SK-N-SH (cell line): ENCODE measurements around the gene HSPA12A. TPM values are rescaled to one million over a fixed set of nuclear protein-coding genes. Genes with fewer than 3 reads are reported as not detected.

ENCODE experiments used
- CTCF ChIA-PET: fragments of 300-600, 350-600 bp; formaldehyde crosslinking; extraction: SDS; loops from one replicate; lab custom pipeline; 2021; lab: Yijun Ruan, JAX
- POLR2A ChIA-PET: fragments of 350-600 bp; sonication (Branson Sonifier 250); formaldehyde crosslinking; extraction: SDS; loops from one replicate; lab custom pipeline; 2020; ENCODE audit warnings: antibody characterized with exemption, inconsistent platforms; lab: Yijun Ruan, JAX
- DNase-seq: peaks from one replicate; pipeline ENCODE4 v3.0.0; 2012
- H2AFZ ChIP-seq: fragments of 200-600 bp; sonication (generic); 2 replicates; pipeline ENCODE4 v1.8.1; 2016; ENCODE audit warnings: antibody characterized with exemption, mild to moderate bottlenecking, low read depth
- H3F3A ChIP-seq: fragments of 200-600 bp; sonication (generic); replicated peaks from 2 replicates; pipeline ENCODE3; 2016; ENCODE audit warnings: antibody characterized with exemption, mild to moderate bottlenecking; ENCODE audit not compliant: insufficient read depth
- H3K27ac ChIP-seq, 2 experiments: fragments of 200-500 bp in 1 of 2; fragments of 200-600 bp in 1 of 2; sonication (Bioruptor generic) in 1 of 2; sonication (generic), shearing (Covaris generic) in 1 of 2; 2 replicates each; pipeline versions ENCODE4 v1.5.1 to v1.6.1; 2014 to 2016; ENCODE audit warnings: low read depth in 2 of 2, inconsistent platforms in 1 of 2, low read length in 1 of 2, mild to moderate bottlenecking in 1 of 2, mixed read lengths in 1 of 2
- H3K27me3 ChIP-seq: fragments of 200-600 bp; sonication (generic), shearing (Covaris generic); 2 replicates; pipeline ENCODE4 v1.6.1; 2016; ENCODE audit warnings: mixed run types; ENCODE audit not compliant: insufficient read depth
- H3K36me3 ChIP-seq, 2 experiments: fragments of 200-500 bp in 1 of 2; fragments of 200-600 bp in 1 of 2; sonication (Bioruptor generic) in 1 of 2; sonication (generic) in 1 of 2; replicated peaks in 1 of 2; 2 replicates each; pipeline versions ENCODE3 to v1.5.1; 2014 to 2016; ENCODE audit warnings: low read length in 1 of 2, mild to moderate bottlenecking in 1 of 2; ENCODE audit not compliant: insufficient read depth in 2 of 2, control insufficient read depth in 1 of 2
- H3K4me1 ChIP-seq, 2 experiments: fragments of 200-500 bp in 1 of 2; fragments of 200-600 bp in 1 of 2; sonication (Bioruptor generic) in 1 of 2; sonication (generic), shearing (Covaris generic) in 1 of 2; 2 replicates each; pipeline versions ENCODE4 v1.5.1 to v1.6.1; 2014 to 2016; ENCODE audit warnings: low read depth in 1 of 2, low read length in 1 of 2, mixed run types in 1 of 2; ENCODE audit not compliant: insufficient read depth in 2 of 2, control insufficient read depth in 1 of 2
- H3K4me2 ChIP-seq: fragments of 200-600 bp; sonication (generic), shearing (Covaris generic); 2 replicates; pipeline ENCODE4 v1.6.1; 2017; ENCODE audit warnings: mixed run types
- H3K4me3 ChIP-seq, 2 experiments: fragments of 200-500 bp in 1 of 2; fragments of 200-600 bp in 1 of 2; sonication (Bioruptor generic) in 1 of 2; sonication (generic), shearing (Covaris generic) in 1 of 2; 2 replicates each; pipeline versions ENCODE4 v1.5.1 to v1.8.1; 2014 to 2016; ENCODE audit warnings: low read depth in 2 of 2, inconsistent platforms in 1 of 2, low read length in 1 of 2, mild to moderate bottlenecking in 1 of 2, mixed read lengths in 1 of 2, moderate library complexity in 1 of 2
- H3K79me2 ChIP-seq: fragments of 200-600 bp; sonication (generic); 2 replicates; pipeline ENCODE4 v1.8.1; 2017; ENCODE audit warnings: mild to moderate bottlenecking; ENCODE audit not compliant: insufficient read depth
- H3K9ac ChIP-seq: fragments of 200-600 bp; sonication (generic); 2 replicates; pipeline ENCODE4 v1.6.1; 2017; ENCODE audit warnings: mixed run types
- H3K9me2 ChIP-seq: fragments of 200-600 bp; sonication (generic); 2 replicates; pipeline ENCODE4 v1.6.1; 2017; ENCODE audit warnings: mixed run types
- H3K9me3 ChIP-seq: fragments of 200-600 bp; sonication (generic); 2 replicates; pipeline ENCODE4 v1.6.1; 2017; ENCODE audit warnings: mixed run types, mild to moderate bottlenecking, moderate library complexity
- H4K20me1 ChIP-seq: fragments of 200-600 bp; sonication (generic); 2 replicates; pipeline ENCODE4 v1.6.1; 2017; ENCODE audit warnings: mild to moderate bottlenecking, mixed run types; ENCODE audit not compliant: insufficient read depth
- EP300 ChIP-seq, 2 experiments: IDR thresholded peaks; 2 replicates each; pipeline versions ENCODE4 v1.4.0 to v1.6.1; 2012; ENCODE audit warnings: borderline replicate concordance in 1 of 2, low read depth in 1 of 2, low read length in 1 of 2
- FOSL2 ChIP-seq: IDR thresholded peaks from 2 replicates; pipeline ENCODE4 v1.4.0; 2012; ENCODE audit warnings: low read depth, mild to moderate bottlenecking, moderate library complexity, borderline replicate concordance
- FOXJ3 ChIP-seq: sonication (generic); formaldehyde crosslinking; IDR thresholded peaks from 2 replicates; pipeline ENCODE4 v1.5.1; 2020; ENCODE audit warnings: mild to moderate bottlenecking, missing genetic modification reagents
- GABPA ChIP-seq: IDR thresholded peaks from 2 replicates; pipeline ENCODE4 v1.4.0; 2012; ENCODE audit warnings: low read depth, mild to moderate bottlenecking
- GATA2 ChIP-seq: sonication (generic); formaldehyde crosslinking; IDR thresholded peaks from 2 replicates; pipeline ENCODE4 v1.5.0; 2020; ENCODE audit warnings: mild to moderate bottlenecking, missing genetic modification reagents
- JUND ChIP-seq: IDR thresholded peaks from 2 replicates; pipeline ENCODE4 v1.4.0; 2012
- MEF2A ChIP-seq: IDR thresholded peaks from 2 replicates; pipeline ENCODE4 v1.4.0; 2012; ENCODE audit warnings: low read depth, borderline replicate concordance
- MXI1 ChIP-seq: IDR thresholded peaks from 2 replicates; pipeline ENCODE4 v1.6.1; 2012; ENCODE audit warnings: mild to moderate bottlenecking, low read depth, low read length, improper control_type of control experiment
- RAD21 ChIP-seq: IDR thresholded peaks from 2 replicates; pipeline ENCODE4 v1.6.1; 2012; ENCODE audit warnings: mild to moderate bottlenecking, low read length
- RCOR1 ChIP-seq: fragments of 150-350 bp; IDR thresholded peaks from 2 replicates; pipeline ENCODE4 v1.6.1; 2017; ENCODE audit warnings: antibody characterized with exemption, low read length
- REST ChIP-seq: IDR thresholded peaks from 2 replicates; pipeline ENCODE4 v1.6.1; 2012; ENCODE audit warnings: mild to moderate bottlenecking, low read depth, low read length, moderate library complexity
- RFX5 ChIP-seq: IDR thresholded peaks from 2 replicates; pipeline ENCODE4 v1.6.1; 2012; ENCODE audit warnings: mild to moderate bottlenecking, improper control_type of control experiment, low read length
- RXRA ChIP-seq: IDR thresholded peaks from 2 replicates; pipeline ENCODE4 v1.4.0; 2012; ENCODE audit warnings: low read depth, mild to moderate bottlenecking, borderline replicate concordance
- SIN3A ChIP-seq: IDR thresholded peaks from 2 replicates; pipeline ENCODE4 v1.6.1; 2012; ENCODE audit warnings: low read depth, mild to moderate bottlenecking, low read length, moderate library complexity, borderline replicate concordance
- SMC3 ChIP-seq: IDR thresholded peaks from 2 replicates; pipeline ENCODE4 v1.6.1; 2012; ENCODE audit warnings: low read depth, low read length, improper control_type of control experiment
- TAF1 ChIP-seq: IDR thresholded peaks from 2 replicates; pipeline ENCODE4 v1.6.1; 2012; ENCODE audit warnings: low read depth, mild to moderate bottlenecking, low read length, moderate library complexity, borderline replicate concordance
- TCF12 ChIP-seq: IDR thresholded peaks from 2 replicates; pipeline ENCODE4 v1.4.0; 2012
- WGBS: methylation state at CpG from one replicate; pipeline ENCODE4 v1.1.6; 2017; ENCODE audit warnings: low lambda C conversion rate; 5-methylcytosine and 5-hydroxymethylcytosine counted together
- polyA plus RNA-seq, 3 experiments: library from polyadenylated mRNA; depleted of rRNA; stranded (reverse); fragments of >200 nt; gene quantifications; 2 replicates each; pipeline ENCODE4 v1.2.3, GENCODE V29; 2012
- TF ChIP-seq, protein P1 (sequence below): IDR thresholded peaks from 2 replicates; pipeline ENCODE4; 2012
- TF ChIP-seq, protein P2 (sequence below): fragments of 150-350 bp; IDR thresholded peaks from 2 replicates; pipeline ENCODE4 v1.6.1; 2017; ENCODE audit warnings: antibody characterized with exemption, low read length, low read depth, borderline replicate concordance
- TF ChIP-seq, protein P3 (sequence below): IDR thresholded peaks from 2 replicates; pipeline ENCODE4 v1.4.0; 2012; ENCODE audit warnings: low read depth, borderline replicate concordance

The HSPA12A gene
- polyA plus RNA-seq, 1 of the 3 experiments (the other 2 are of a cell fraction), result 2.9 TPM

DNA sequence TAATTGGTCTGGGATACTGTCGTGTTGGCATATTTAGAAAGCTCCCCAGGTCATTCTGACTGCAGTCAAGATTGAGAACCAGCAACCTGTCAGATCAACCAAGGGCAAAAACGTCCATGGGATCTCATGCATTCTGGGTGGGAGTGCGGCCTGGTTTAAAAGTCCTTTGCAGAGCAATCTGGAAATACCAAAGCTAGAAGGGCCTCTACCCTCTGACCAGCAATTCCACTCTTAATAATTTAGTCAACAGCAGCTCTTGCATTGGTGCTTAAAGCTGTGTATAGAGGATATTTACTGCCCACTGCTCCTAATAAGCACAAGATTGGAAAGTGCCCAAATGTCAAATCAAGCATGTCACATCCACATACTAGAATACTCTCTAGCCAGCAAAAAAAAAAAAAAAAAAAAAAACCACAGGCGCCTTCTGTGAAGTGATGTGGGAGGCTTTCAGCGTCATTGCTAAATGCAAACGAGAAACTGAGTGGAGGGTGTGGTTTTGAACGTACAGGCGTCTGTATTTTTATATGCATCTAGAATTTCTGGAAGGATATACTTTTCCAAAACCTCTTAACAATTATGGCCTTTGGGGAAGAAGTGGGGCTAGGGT lies 44.8 kb upstream of the HSPA12A start:
- TF ChIP-seq GABPA (no peak), SIN3A (no peak), JUND (no peak), EP300 (IDR thresholded peaks at IDR 0.05; ENCODE audit: borderline replicate concordance in 1 of 2, low read depth in 1 of 2, low read length in 1 of 2) (no peak), RXRA (no peak), RAD21 (no peak), FOSL2 (no peak), FOXJ3 (CRISPR knock-in tag) (no peak), MEF2A (no peak), RFX5 (no peak)
- TF ChIP-seq, protein P1, sequence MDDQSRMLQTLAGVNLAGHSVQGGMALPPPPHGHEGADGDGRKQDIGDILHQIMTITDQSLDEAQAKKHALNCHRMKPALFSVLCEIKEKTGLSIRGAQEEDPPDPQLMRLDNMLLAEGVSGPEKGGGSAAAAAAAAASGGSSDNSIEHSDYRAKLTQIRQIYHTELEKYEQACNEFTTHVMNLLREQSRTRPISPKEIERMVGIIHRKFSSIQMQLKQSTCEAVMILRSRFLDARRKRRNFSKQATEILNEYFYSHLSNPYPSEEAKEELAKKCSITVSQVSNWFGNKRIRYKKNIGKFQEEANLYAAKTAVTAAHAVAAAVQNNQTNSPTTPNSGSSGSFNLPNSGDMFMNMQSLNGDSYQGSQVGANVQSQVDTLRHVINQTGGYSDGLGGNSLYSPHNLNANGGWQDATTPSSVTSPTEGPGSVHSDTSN, result no peak
- TF ChIP-seq, protein P2, sequence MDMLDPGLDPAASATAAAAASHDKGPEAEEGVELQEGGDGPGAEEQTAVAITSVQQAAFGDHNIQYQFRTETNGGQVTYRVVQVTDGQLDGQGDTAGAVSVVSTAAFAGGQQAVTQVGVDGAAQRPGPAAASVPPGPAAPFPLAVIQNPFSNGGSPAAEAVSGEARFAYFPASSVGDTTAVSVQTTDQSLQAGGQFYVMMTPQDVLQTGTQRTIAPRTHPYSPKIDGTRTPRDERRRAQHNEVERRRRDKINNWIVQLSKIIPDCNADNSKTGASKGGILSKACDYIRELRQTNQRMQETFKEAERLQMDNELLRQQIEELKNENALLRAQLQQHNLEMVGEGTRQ, result no peak
- TF ChIP-seq, protein P3, sequence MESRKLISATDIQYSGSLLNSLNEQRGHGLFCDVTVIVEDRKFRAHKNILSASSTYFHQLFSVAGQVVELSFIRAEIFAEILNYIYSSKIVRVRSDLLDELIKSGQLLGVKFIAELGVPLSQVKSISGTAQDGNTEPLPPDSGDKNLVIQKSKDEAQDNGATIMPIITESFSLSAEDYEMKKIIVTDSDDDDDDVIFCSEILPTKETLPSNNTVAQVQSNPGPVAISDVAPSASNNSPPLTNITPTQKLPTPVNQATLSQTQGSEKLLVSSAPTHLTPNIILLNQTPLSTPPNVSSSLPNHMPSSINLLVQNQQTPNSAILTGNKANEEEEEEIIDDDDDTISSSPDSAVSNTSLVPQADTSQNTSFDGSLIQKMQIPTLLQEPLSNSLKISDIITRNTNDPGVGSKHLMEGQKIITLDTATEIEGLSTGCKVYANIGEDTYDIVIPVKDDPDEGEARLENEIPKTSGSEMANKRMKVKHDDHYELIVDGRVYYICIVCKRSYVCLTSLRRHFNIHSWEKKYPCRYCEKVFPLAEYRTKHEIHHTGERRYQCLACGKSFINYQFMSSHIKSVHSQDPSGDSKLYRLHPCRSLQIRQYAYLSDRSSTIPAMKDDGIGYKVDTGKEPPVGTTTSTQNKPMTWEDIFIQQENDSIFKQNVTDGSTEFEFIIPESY, result no peak
- TF ChIP-seq, all 33 proteins: peak for 0
- H3K4me1 ChIP-seq, result peaks cover 0 to 3% of the 10 kb centered on the region in 2 experiments; a peak in 1 of 4 replicates
- H3F3A ChIP-seq, result no peaks in the 10 kb centered on the region
- no peak overlapping the region for H3K9ac ChIP-seq
- no peak overlapping the region for H3K27ac ChIP-seq
- DNase-seq, result no peak
- ChIA-PET POLR2A (no interaction called here), CTCF (interaction anchor here (0.7 to 9.9 kb wide), 53 partner anchors 10 to 429 kb away, joined by 3 to 218 read pairs (median 7); partner anchors contain the start of genes HSPA12A and KCNK18)
- no peaks in the 10 kb centered on the region for H3K36me3 ChIP-seq
- H3K4me2 ChIP-seq, result no peak overlapping the region
- H3K4me3 ChIP-seq, result no peak overlapping the region
- H3K9me3 ChIP-seq, result no peaks in the 10 kb centered on the region
- H3K27me3 ChIP-seq, result no peaks in the 10 kb centered on the region
- H2AFZ ChIP-seq, result no peak overlapping the region
- WGBS, result 64% methylated on average over 7 of the region's 8 CpGs
- H3K9me2 ChIP-seq, result no peaks in the 10 kb centered on the region
- H4K20me1 ChIP-seq, result no peaks in the 10 kb centered on the region
- H3K79me2 ChIP-seq, result no peaks in the 10 kb centered on the region

- peaks cover 0 to 3% of the 10 kb centered on the region in 2 experiments; a peak in 1 of 4 replicates for H3K4me1 ChIP-seq
- no peaks in the 10 kb centered on the region for H3F3A ChIP-seq
- CTCF ChIA-PET, result interaction anchor here (1.5 to 9.9 kb wide), 5 partner anchors 11 to 389 kb away, joined by 4 to 218 read pairs (median 106); no protein-coding TSS in a partner anchor
- WGBS, result 97% methylated on average over 8 of the region's 8 CpGs
- H3K79me2 ChIP-seq, result no peaks in the 10 kb centered on the region
- DNase-seq, result no peak
- H3K9ac ChIP-seq, result no peak overlapping the region
- H3K9me2 ChIP-seq, result no peaks in the 10 kb centered on the region
- H3K36me3 ChIP-seq, result no peaks in the 10 kb centered on the region
- no peak overlapping the region for H3K27ac ChIP-seq
- H2AFZ ChIP-seq, result no peak overlapping the region
- no peaks in the 10 kb centered on the region for H4K20me1 ChIP-seq
- no peak overlapping the region for H3K4me2 ChIP-seq
- H3K27me3 ChIP-seq, result no peaks in the 10 kb centered on the region
- POLR2A ChIA-PET, result no interaction called here
- no peaks in the 10 kb centered on the region for H3K9me3 ChIP-seq
- no peak overlapping the region for H3K4me3 ChIP-seq
- TF ChIP-seq RCOR1 (no peak), EP300 (IDR thresholded peaks at IDR 0.05; ENCODE audit: borderline replicate concordance in 1 of 2, low read depth in 1 of 2, low read length in 1 of 2) (no peak), MXI1 (no peak), RXRA (no peak), TCF12 (no peak), GATA2 (no peak), SMC3 (no peak), REST (no peak), TAF1 (no peak), MEF2A (no peak)
Observed at GRCh38 chr10:116785867-116786266, 43.5 kb upstream of the HSPA12A start.
